ENCODE measurements around the gene ACSBG1. TPM values are rescaled to one million over a fixed set of nuclear protein-coding genes. Genes with fewer than 3 reads are reported as not detected.

The ACSBG1 gene
- total RNA-seq, 1 donor from 2014 or later, result not detected

DNA sequence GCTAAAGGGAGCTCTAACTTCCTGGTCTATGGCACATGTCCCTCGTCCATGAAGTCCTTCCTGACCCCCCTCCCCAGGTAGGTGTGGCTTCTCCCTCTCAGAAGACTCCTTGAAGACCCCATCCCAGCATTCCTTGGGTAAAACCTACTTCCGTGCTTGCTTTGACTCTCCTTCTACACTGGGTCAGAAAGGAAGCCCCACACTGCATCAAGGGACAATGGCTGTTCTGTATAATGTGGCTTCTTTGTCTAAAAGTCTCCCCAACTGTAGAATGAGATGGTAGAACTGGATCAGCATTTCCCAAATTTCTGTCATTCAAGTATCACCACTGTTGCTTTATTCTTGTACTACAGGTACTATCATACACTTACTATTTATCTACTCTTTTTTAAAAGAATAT lies 26.1 kb upstream of the ACSBG1 start:
- H3K4me1 Mint-ChIP-seq (ENCODE audit: low read depth), result no peaks in the 10 kb centered on the region
- no peak for DNase-seq (ENCODE audit: low spot score, unreplicated experiment)

DNA sequence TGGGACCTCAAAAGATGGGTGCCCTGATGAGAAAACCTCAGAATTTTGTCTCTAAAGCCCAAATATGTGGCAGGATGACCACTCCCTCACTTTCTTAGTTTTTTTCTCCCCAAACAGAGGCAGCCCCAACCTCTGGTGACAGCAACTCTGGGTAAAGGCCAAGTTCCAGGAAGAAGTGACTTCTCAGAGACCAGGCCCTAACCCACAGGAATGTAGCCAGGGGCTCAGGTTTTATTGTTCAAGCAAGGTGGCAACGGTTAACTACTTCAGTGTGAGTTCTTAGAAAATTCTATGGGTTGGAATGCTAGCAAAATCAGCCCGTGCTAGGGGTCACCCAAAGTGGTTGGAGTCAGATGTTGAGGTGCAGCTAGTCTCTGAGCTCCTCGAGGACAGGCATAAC lies 24.9 kb upstream of the ACSBG1 start:
- no peaks in the 10 kb centered on the region for H3K9me3 Mint-ChIP-seq (ENCODE audit: low read depth)
- DNase-seq (ENCODE audit: low spot score, unreplicated experiment), result no peak
- H3K4me1 Mint-ChIP-seq (ENCODE audit: low read depth), result no peaks in the 10 kb centered on the region
- no peaks in the 10 kb centered on the region for H3K36me3 Mint-ChIP-seq (ENCODE audit: insufficient read depth)
- H3K27ac Mint-ChIP-seq, result no peak overlapping the region
- H3K27me3 Mint-ChIP-seq, result peaks cover 10% of the 10 kb centered on the region
- H3K4me3 Mint-ChIP-seq (ENCODE audit: low read depth), result no peak overlapping the region
- TF ChIP-seq, protein P1, sequence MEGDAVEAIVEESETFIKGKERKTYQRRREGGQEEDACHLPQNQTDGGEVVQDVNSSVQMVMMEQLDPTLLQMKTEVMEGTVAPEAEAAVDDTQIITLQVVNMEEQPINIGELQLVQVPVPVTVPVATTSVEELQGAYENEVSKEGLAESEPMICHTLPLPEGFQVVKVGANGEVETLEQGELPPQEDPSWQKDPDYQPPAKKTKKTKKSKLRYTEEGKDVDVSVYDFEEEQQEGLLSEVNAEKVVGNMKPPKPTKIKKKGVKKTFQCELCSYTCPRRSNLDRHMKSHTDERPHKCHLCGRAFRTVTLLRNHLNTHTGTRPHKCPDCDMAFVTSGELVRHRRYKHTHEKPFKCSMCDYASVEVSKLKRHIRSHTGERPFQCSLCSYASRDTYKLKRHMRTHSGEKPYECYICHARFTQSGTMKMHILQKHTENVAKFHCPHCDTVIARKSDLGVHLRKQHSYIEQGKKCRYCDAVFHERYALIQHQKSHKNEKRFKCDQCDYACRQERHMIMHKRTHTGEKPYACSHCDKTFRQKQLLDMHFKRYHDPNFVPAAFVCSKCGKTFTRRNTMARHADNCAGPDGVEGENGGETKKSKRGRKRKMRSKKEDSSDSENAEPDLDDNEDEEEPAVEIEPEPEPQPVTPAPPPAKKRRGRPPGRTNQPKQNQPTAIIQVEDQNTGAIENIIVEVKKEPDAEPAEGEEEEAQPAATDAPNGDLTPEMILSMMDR (IDR thresholded peaks at IDR 0.05; ENCODE audit: unreplicated experiment), result no peak

More for the DNA sequence above, 26.1 kb upstream of the ACSBG1 start:
- no peaks in the 10 kb centered on the region for H3K36me3 Mint-ChIP-seq (ENCODE audit: insufficient read depth)
- no peaks in the 10 kb centered on the region for H3K9me3 Mint-ChIP-seq (ENCODE audit: low read depth)
- H3K27me3 Mint-ChIP-seq, result peaks cover 12% of the 10 kb centered on the region
- no peak overlapping the region for H3K4me3 Mint-ChIP-seq (ENCODE audit: low read depth)
- H3K27ac Mint-ChIP-seq, result no peak overlapping the region
- TF ChIP-seq, protein P1 (IDR thresholded peaks at IDR 0.05; ENCODE audit: unreplicated experiment), result no peak

DNA sequence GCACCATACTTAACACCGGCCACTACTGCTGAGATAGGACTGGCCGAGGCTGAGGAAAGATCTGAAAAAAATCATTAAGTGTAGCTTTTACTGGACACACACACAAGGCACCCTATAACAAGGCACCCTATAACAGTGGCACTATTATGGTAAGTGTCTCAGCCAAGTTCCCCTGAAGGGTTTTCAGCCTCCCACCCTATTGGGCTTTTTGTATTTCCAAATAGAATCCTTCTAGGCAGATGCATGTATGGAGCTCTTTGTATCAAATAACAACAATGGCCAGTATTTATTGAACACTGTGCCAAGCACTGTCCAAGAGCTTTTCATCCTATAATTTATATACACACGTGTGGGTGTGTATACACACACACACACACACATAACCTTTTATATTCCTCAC lies 23.3 kb upstream of the ACSBG1 start:
- H3K4me3 Mint-ChIP-seq (ENCODE audit: low read depth), result no peak overlapping the region
- H3K36me3 Mint-ChIP-seq (ENCODE audit: insufficient read depth), result no peaks in the 10 kb centered on the region
- no peak overlapping the region for H3K27ac Mint-ChIP-seq
- peaks cover 10% of the 10 kb centered on the region for H3K27me3 Mint-ChIP-seq
- TF ChIP-seq, protein P1 (IDR thresholded peaks at IDR 0.05; ENCODE audit: unreplicated experiment), result no peak
- no peaks in the 10 kb centered on the region for H3K4me1 Mint-ChIP-seq (ENCODE audit: low read depth)
- no peaks in the 10 kb centered on the region for H3K9me3 Mint-ChIP-seq (ENCODE audit: low read depth)
- DNase-seq (ENCODE audit: low spot score, unreplicated experiment), result no peak

DNA sequence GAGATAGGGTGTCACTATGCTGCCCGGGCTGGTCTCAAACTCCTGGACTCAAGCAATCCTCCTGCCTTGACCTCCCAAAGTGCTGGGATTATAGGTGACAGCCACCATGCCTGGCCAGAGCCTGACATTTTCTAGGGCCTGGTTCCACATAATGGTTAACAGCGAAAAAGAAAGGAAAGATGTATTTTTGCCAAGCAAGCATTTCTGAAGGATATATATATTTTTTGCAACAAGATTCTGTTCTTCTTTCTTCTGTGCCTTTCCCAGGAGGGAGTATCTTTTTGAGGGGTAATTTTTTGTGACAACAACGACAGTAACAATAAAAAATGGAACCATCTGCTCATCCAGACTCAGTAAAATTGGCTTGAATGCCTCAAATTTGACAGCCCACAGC lies 21.7 kb upstream of the ACSBG1 start:
- no peaks in the 10 kb centered on the region for H3K36me3 Mint-ChIP-seq (ENCODE audit: insufficient read depth)
- no peaks in the 10 kb centered on the region for H3K9me3 Mint-ChIP-seq (ENCODE audit: low read depth)
- TF ChIP-seq, protein P1 (IDR thresholded peaks at IDR 0.05; ENCODE audit: unreplicated experiment), result no peak
- no peaks in the 10 kb centered on the region for H3K4me1 Mint-ChIP-seq (ENCODE audit: low read depth)
- H3K27me3 Mint-ChIP-seq, result peaks cover 13% of the 10 kb centered on the region
- no peak for DNase-seq (ENCODE audit: low spot score, unreplicated experiment)
- no peak overlapping the region for H3K27ac Mint-ChIP-seq
- no peak overlapping the region for H3K4me3 Mint-ChIP-seq (ENCODE audit: low read depth)

DNA sequence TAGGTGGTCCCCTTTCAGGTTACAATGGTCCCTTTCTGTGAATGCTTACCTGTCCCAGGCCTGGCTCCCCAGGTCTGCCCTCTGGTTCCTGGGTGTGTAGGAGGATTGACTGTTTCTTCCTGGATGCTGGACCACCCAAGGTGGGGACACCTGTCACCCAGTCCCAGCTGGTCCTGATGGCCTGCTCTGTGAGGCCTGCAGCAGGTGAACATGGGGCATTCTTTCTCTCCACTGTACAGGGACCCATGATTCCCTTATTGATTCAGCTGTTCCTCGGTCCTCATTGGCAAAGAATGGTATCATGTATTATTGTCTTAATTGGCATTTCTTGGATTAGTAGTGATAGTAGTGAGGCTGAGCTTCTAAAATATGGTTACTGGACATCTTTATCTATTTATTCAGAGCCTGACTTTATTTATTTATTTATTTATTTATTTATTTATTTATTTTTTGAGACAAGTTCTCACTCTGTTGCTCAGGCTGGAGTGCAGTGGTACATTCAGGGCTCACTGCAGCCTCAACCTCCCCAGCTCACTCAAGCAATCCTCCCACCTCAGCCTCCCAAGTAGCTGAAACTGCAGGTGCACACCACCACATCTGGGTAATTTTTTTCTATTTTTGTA lies 21.2 kb upstream of the ACSBG1 start:
- H3K4me1 Mint-ChIP-seq (ENCODE audit: low read depth), result no peaks in the 10 kb centered on the region

More for the DNA sequence above, 21.2 kb upstream of the ACSBG1 start:
- H3K9me3 Mint-ChIP-seq (ENCODE audit: low read depth), result no peaks in the 10 kb centered on the region
- H3K4me3 Mint-ChIP-seq (ENCODE audit: low read depth), result no peak overlapping the region
- H3K36me3 Mint-ChIP-seq (ENCODE audit: insufficient read depth), result no peaks in the 10 kb centered on the region
- peaks cover 13% of the 10 kb centered on the region for H3K27me3 Mint-ChIP-seq
- TF ChIP-seq, protein P1 (IDR thresholded peaks at IDR 0.05; ENCODE audit: unreplicated experiment), result no peak
- no peak for DNase-seq (ENCODE audit: low spot score, unreplicated experiment)
- no peak overlapping the region for H3K27ac Mint-ChIP-seq
